GM06990 (cell line): Measurements from ENCODE around the gene GABARAPL2.
A peak's percentile ranks its signal among the peaks of the same experiment; 100 is the strongest.

Source experiments
- DNase-seq: peaks from one replicate; pipeline ENCODE4 v3.0.0-alpha.2; 2011; ENCODE audit not compliant: insufficient read length; ENCODE audit errors: extremely low read depth
- H3K27me3 ChIP-seq: replicated peaks from 2 replicates; pipeline ENCODE4 v1.6.0; 2011; ENCODE audit warnings: low read length; ENCODE audit not compliant: control insufficient read depth, insufficient read depth
- H3K36me3 ChIP-seq: 2 replicates; pipeline ENCODE4 v1.5.1; 2011; ENCODE audit warnings: low read length; ENCODE audit not compliant: control insufficient read depth, insufficient read depth
- H3K4me3 ChIP-seq: replicated peaks from 2 replicates; pipeline ENCODE4 v1.5.1; 2011; ENCODE audit warnings: low read depth, mild to moderate bottlenecking, control low read depth, low read length
- CTCF ChIP-seq: IDR thresholded peaks from 2 replicates; pipeline ENCODE4 v1.5.1; 2011; ENCODE audit warnings: low read length, control low read depth, mild to moderate bottlenecking, inconsistent platforms; ENCODE audit not compliant: insufficient read depth, poor library complexity, severe bottlenecking

Gene GABARAPL2

GRCh38 chr16:75566040-75566757, at the start of gene GABARAPL2:
TSS of gene GABARAPL2 (plus strand) at chr16:75566379. CDS start at chr16:75566487, 108 bp downstream.
- Histone ChIP-seq H3K36me3 (peaks cover 11% of the 10 kb centered on the region), H3K27me3 (no peaks in the 10 kb centered on the region), H3K4me3 (peak within 1 kb of the TSS; percentile 90)
- no peak for TF ChIP-seq CTCF
- DNase-seq = peak; percentile 90

- no peak for DNase-seq
- no peak for TF ChIP-seq CTCF
- no peaks in the 10 kb centered on the region for H3K36me3 ChIP-seq
- no peaks in the 10 kb centered on the region for H3K27me3 ChIP-seq
- no peak overlapping the region for H3K4me3 ChIP-seq
These were observed 47.0 kb upstream of the GABARAPL2 start for GRCh38 chr16:75519175-75519574.

- Histone ChIP-seq H3K4me3 (no peak overlapping the region), H3K36me3 (no peaks in the 10 kb centered on the region), H3K27me3 (no peaks in the 10 kb centered on the region)
- TF ChIP-seq CTCF = no peak
- DNase-seq = no peak
These were observed 40.0 kb upstream of the GABARAPL2 start for GRCh38 chr16:75526032-75526790.

DNA sequence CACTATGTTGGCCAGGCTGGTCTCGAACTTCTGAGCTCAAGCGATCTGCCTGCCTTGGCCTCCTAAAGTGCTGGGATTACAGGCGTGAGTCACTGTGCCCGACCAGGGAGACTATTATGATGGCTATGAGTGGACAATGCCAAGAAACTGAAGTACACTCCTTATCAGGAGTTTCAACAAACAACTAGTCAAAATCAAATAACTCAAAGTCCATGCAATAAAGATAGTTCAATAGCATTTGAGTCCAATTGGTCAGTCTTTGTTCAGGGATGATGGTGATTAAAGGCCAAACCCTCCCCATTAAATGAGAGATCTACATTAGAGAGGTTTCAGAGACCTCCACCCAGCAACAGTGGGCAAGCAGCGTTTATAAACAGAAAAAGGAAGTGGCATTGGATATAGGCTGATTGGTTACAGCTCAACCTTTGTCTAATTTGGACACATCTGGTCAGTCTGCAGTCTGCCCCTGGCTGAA, 38.3 kb upstream of the GABARAPL2 start:
- no peak for TF ChIP-seq CTCF

GRCh38 chr16:75529056-75529905, 36.9 kb upstream of the GABARAPL2 start:
- Histone ChIP-seq H3K36me3 (no peaks in the 10 kb centered on the region), H3K4me3 (no peak overlapping the region), H3K27me3 (no peaks in the 10 kb centered on the region)
- DNase-seq = no peak
- no peak for TF ChIP-seq CTCF

More for the DNA sequence above, 38.3 kb upstream of the GABARAPL2 start:
- H3K36me3 ChIP-seq = no peaks in the 10 kb centered on the region
- DNase-seq = no peak
- no peaks in the 10 kb centered on the region for H3K27me3 ChIP-seq
- H3K4me3 ChIP-seq = no peak overlapping the region
